Measurements from ENCODE around the gene AP3B2.

Gene AP3B2

GRCh38 chr15:82715003-82715402, 5.3 kb upstream of the AP3B2 start:
- ATAC-seq = no peak
- TF ChIP-seq TOX (CRISPR knock-in tag; IDR thresholded peaks at IDR 0.05; ENCODE audit: borderline replicate concordance) (no peak), PATZ1 (CRISPR knock-in tag; IDR thresholded peaks at IDR 0.05; ENCODE audit: borderline replicate concordance) (no peak), ZNF70 (CRISPR knock-in tag; IDR thresholded peaks at IDR 0.05) (no peak), BACH2 (CRISPR knock-in tag; IDR thresholded peaks at IDR 0.05; ENCODE audit: borderline replicate concordance) (no peak), TCF4 (CRISPR knock-in tag; IDR thresholded peaks at IDR 0.05; ENCODE audit: borderline replicate concordance) (no peak), ZC3H10 (CRISPR knock-in tag; IDR thresholded peaks at IDR 0.05) (no peak), CSRNP3 (CRISPR knock-in tag; IDR thresholded peaks at IDR 0.05) (no peak), RARB (CRISPR knock-in tag; IDR thresholded peaks at IDR 0.05) (no peak), POU6F1 (CRISPR knock-in tag; IDR thresholded peaks at IDR 0.05; ENCODE audit: borderline replicate concordance, low read depth) (no peak), ISL1 (CRISPR knock-in tag; IDR thresholded peaks at IDR 0.05) (no peak), GLIS3 (CRISPR knock-in tag; IDR thresholded peaks at IDR 0.05) (no peak), SNAI2 (CRISPR knock-in tag; IDR thresholded peaks at IDR 0.05) (no peak), ARNTL (CRISPR knock-in tag; IDR thresholded peaks at IDR 0.05; ENCODE audit: borderline replicate concordance, low read depth) (no peak), ZNF565 (CRISPR knock-in tag; conservative IDR thresholded peaks at IDR 0.05; ENCODE audit: low read depth) (no peak), PPARA (CRISPR knock-in tag; IDR thresholded peaks at IDR 0.05; ENCODE audit: borderline replicate concordance) (no peak)
- TF ChIP-seq, protein P1, sequence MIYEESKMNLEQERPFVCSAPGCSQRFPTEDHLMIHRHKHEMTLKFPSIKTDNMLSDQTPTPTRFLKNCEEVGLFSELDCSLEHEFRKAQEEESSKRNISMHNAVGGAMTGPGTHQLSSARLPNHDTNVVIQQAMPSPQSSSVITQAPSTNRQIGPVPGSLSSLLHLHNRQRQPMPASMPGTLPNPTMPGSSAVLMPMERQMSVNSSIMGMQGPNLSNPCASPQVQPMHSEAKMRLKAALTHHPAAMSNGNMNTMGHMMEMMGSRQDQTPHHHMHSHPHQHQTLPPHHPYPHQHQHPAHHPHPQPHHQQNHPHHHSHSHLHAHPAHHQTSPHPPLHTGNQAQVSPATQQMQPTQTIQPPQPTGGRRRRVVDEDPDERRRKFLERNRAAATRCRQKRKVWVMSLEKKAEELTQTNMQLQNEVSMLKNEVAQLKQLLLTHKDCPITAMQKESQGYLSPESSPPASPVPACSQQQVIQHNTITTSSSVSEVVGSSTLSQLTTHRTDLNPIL (CRISPR knock-in tag; IDR thresholded peaks at IDR 0.05; ENCODE audit: low read depth) = no peak

DNA sequence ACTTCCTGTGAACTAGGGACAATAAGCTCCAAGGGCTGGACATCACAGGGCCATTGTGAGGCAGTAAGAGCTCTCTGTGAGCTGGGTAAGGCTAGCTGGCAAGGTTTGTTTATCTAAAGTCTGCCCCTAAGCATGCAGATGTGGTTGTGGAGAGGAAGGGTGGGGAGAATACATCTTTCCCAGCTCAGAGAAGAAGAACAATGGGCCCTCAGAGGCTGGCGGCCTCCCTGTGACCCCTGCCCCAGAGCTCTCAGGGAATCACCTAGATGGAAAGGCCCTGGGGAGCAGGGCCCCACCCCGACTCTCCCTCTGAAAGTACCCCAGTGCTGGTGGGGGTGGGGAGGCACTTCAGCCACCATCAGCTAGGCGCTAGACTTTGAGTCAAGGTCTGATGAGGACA, 4.3 kb upstream of the AP3B2 start:
- no peak for ATAC-seq
- TF ChIP-seq ZNF70 (CRISPR knock-in tag; IDR thresholded peaks at IDR 0.05) (no peak), ZNF8 (CRISPR knock-in tag; IDR thresholded peaks at IDR 0.05) (no peak), ZFP3 (CRISPR knock-in tag; IDR thresholded peaks at IDR 0.05) (no peak), ESRRG (CRISPR knock-in tag; IDR thresholded peaks at IDR 0.05) (no peak), OSR1 (CRISPR knock-in tag; IDR thresholded peaks at IDR 0.05) (no peak), ZC3H10 (CRISPR knock-in tag; IDR thresholded peaks at IDR 0.05) (no peak), ISL1 (CRISPR knock-in tag; IDR thresholded peaks at IDR 0.05) (no peak), SNAI2 (CRISPR knock-in tag; IDR thresholded peaks at IDR 0.05) (no peak), PPARA (CRISPR knock-in tag; IDR thresholded peaks at IDR 0.05; ENCODE audit: borderline replicate concordance) (no peak), ZNF565 (CRISPR knock-in tag; conservative IDR thresholded peaks at IDR 0.05; ENCODE audit: low read depth) (no peak), TOX (CRISPR knock-in tag; IDR thresholded peaks at IDR 0.05; ENCODE audit: borderline replicate concordance) (no peak), TCF4 (CRISPR knock-in tag; IDR thresholded peaks at IDR 0.05; ENCODE audit: borderline replicate concordance) (no peak), ARNTL (CRISPR knock-in tag; IDR thresholded peaks at IDR 0.05; ENCODE audit: borderline replicate concordance, low read depth) (no peak), BACH2 (CRISPR knock-in tag; IDR thresholded peaks at IDR 0.05; ENCODE audit: borderline replicate concordance) (no peak), TSHZ2 (CRISPR knock-in tag; IDR thresholded peaks at IDR 0.05) (no peak)
- TF ChIP-seq, protein P1 (CRISPR knock-in tag; IDR thresholded peaks at IDR 0.05; ENCODE audit: low read depth) = no peak

Measured in SK-N-SH treated with all-trans-retinoic acid at 6 μM for 48 hours (cell line).